HEK293 (cell line): Measurements from ENCODE around the gene ACOT12.

Experiments
- CTCF ChIA-PET: fragments of 350-600 bp; formaldehyde crosslinking; extraction: SDS; loops from one replicate; lab custom pipeline; 2021; ENCODE audit warnings: antibody characterized with exemption; lab: Yijun Ruan, JAX
- POLR2A ChIA-PET: fragments of 300-600 bp; formaldehyde crosslinking; extraction: SDS; loops from one replicate; lab custom pipeline; 2020; ENCODE audit warnings: antibody characterized with exemption, inconsistent platforms; lab: Yijun Ruan, JAX
- H3K27ac ChIP-seq: fragments of 200-500 bp; sonication (Bioruptor generic); 2 replicates; pipeline ENCODE4 v1.5.1; 2014; ENCODE audit warnings: low read depth, low read length, control low read depth, inconsistent platforms; ENCODE audit errors: extremely low read depth
- H3K36me3 ChIP-seq, 2 experiments: fragments of 200-500 bp in 1 of 2; sonication (Bioruptor generic) in 1 of 2; 1 replicate in 1 of 2; 2 replicates in 1 of 2; pipeline ENCODE4 v1.5.1; 2014 to 2017; ENCODE audit warnings: inconsistent platforms in 2 of 2, low read length in 2 of 2; ENCODE audit not compliant: control insufficient read depth in 2 of 2, insufficient read depth in 1 of 2
- H3K4me1 ChIP-seq: fragments of 200-500 bp; sonication (Bioruptor generic); 2 replicates; pipeline ENCODE4 v1.5.1; 2014; ENCODE audit warnings: mild to moderate bottlenecking, low read length, inconsistent platforms; ENCODE audit not compliant: control insufficient read depth, insufficient read depth
- H3K4me3 ChIP-seq: 2 replicates; pipeline ENCODE4 v1.5.1; 2011; ENCODE audit warnings: low read depth, mild to moderate bottlenecking, control low read depth, low read length, moderate library complexity
- H3K9me3 ChIP-seq: fragments of 200-500 bp; sonication (Bioruptor generic); 2 replicates; pipeline ENCODE4 v1.5.1; 2014; ENCODE audit warnings: low read depth, low read length, inconsistent platforms; ENCODE audit not compliant: control insufficient read depth, insufficient read depth
- KLF16 ChIP-seq: fragments of 450-650 bp; formaldehyde crosslinking; IDR thresholded peaks from 2 replicates; pipeline ENCODE4 v1.5.1; 2017; ENCODE audit warnings: missing biosample characterization, missing genetic modification characterization
- MYNN ChIP-seq: fragments of 450-650 bp; formaldehyde crosslinking; IDR thresholded peaks from 2 replicates; pipeline ENCODE4 v1.5.1; 2016; ENCODE audit warnings: missing biosample characterization, missing genetic modification characterization, borderline replicate concordance
- SP2 ChIP-seq: fragments of 450-650 bp; formaldehyde crosslinking; IDR thresholded peaks from 2 replicates; pipeline ENCODE4 v1.5.1; 2016; ENCODE audit warnings: missing biosample characterization, missing genetic modification characterization
- ZBTB8A ChIP-seq: fragments of 450-650 bp; formaldehyde crosslinking; IDR thresholded peaks from 2 replicates; pipeline ENCODE4 v1.5.1; 2016; ENCODE audit warnings: missing biosample characterization, missing genetic modification characterization
- ZFP3 ChIP-seq: fragments of 450-650 bp; formaldehyde crosslinking; IDR thresholded peaks from 2 replicates; pipeline ENCODE4 v1.5.1; 2016; ENCODE audit warnings: low read depth, missing biosample characterization, missing genetic modification characterization
- ZNF341 ChIP-seq: fragments of 450-650 bp; formaldehyde crosslinking; IDR thresholded peaks from 2 replicates; pipeline ENCODE4; 2016; ENCODE audit warnings: low read depth, missing biosample characterization, missing genetic modification characterization
- ZNF670 ChIP-seq: fragments of 450-650 bp; formaldehyde crosslinking; IDR thresholded peaks from 2 replicates; pipeline ENCODE4 v1.5.1; 2016; ENCODE audit warnings: missing biosample characterization, missing genetic modification characterization, low read depth
- ZNF76 ChIP-seq: fragments of 450-650 bp; formaldehyde crosslinking; IDR thresholded peaks from 2 replicates; pipeline ENCODE4; 2016; ENCODE audit warnings: low read depth, missing biosample characterization, missing genetic modification characterization, borderline replicate concordance
- TF ChIP-seq, protein P1 (sequence below): fragments of 450-650 bp; formaldehyde crosslinking; IDR thresholded peaks from 2 replicates; pipeline ENCODE4 v1.5.1; 2016; ENCODE audit warnings: missing biosample characterization, missing genetic modification characterization
- TF ChIP-seq, protein P2 (sequence below): fragments of 450-650 bp; formaldehyde crosslinking; IDR thresholded peaks from 2 replicates; pipeline ENCODE4 v1.5.1; 2017; ENCODE audit warnings: missing biosample characterization, missing genetic modification characterization
- TF ChIP-seq, protein P3 (sequence below): fragments of 450-650 bp; formaldehyde crosslinking; IDR thresholded peaks from 2 replicates; pipeline ENCODE4 v1.5.1; 2017; ENCODE audit warnings: missing biosample characterization, missing genetic modification characterization
- TF ChIP-seq, protein P4 (sequence below): fragments of 450-650 bp; formaldehyde crosslinking; IDR thresholded peaks from 2 replicates; pipeline ENCODE4 v1.5.1; 2016; ENCODE audit warnings: missing biosample characterization, missing genetic modification characterization
- TF ChIP-seq, protein P5 (sequence below): fragments of 450-650 bp; formaldehyde crosslinking; IDR thresholded peaks from 2 replicates; pipeline ENCODE4 v1.5.1; 2017; ENCODE audit warnings: missing biosample characterization, missing genetic modification characterization
- TF ChIP-seq, protein P6 (sequence below): fragments of 450-650 bp; formaldehyde crosslinking; IDR thresholded peaks from 2 replicates; pipeline ENCODE4 v1.5.1; 2017; ENCODE audit warnings: missing biosample characterization, missing genetic modification characterization

The ACOT12 gene

DNA sequence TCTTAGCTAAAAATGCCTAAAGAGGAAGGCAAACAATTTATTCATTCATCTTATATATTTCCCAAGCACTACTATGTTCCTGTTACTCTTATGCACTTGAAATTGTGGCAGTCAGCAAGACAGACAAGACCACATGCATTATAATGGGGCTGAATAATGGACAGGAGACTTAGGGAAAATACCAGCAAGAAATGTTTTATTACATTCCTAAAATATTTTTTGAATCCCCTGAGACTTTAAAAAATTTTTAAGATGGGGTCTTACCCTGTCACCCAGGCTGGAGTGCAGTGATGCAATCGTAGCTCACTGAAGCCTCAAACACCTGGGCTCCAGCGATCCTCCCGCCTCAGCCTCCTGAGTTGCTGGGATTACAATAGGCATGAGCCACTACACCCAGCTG is 79.4 kb downstream of the ACOT12 start (continued):
- TF ChIP-seq, protein P1, sequence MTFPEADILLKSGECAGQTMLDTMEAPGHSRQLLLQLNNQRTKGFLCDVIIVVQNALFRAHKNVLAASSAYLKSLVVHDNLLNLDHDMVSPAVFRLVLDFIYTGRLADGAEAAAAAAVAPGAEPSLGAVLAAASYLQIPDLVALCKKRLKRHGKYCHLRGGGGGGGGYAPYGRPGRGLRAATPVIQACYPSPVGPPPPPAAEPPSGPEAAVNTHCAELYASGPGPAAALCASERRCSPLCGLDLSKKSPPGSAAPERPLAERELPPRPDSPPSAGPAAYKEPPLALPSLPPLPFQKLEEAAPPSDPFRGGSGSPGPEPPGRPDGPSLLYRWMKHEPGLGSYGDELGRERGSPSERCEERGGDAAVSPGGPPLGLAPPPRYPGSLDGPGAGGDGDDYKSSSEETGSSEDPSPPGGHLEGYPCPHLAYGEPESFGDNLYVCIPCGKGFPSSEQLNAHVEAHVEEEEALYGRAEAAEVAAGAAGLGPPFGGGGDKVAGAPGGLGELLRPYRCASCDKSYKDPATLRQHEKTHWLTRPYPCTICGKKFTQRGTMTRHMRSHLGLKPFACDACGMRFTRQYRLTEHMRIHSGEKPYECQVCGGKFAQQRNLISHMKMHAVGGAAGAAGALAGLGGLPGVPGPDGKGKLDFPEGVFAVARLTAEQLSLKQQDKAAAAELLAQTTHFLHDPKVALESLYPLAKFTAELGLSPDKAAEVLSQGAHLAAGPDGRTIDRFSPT, result no peak
- TF ChIP-seq, protein P2, sequence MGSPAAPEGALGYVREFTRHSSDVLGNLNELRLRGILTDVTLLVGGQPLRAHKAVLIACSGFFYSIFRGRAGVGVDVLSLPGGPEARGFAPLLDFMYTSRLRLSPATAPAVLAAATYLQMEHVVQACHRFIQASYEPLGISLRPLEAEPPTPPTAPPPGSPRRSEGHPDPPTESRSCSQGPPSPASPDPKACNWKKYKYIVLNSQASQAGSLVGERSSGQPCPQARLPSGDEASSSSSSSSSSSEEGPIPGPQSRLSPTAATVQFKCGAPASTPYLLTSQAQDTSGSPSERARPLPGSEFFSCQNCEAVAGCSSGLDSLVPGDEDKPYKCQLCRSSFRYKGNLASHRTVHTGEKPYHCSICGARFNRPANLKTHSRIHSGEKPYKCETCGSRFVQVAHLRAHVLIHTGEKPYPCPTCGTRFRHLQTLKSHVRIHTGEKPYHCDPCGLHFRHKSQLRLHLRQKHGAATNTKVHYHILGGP (tag by site-specific recombination), result no peak
- TF ChIP-seq KLF16 (tag by site-specific recombination), result no peak
- TF ChIP-seq, protein P3, sequence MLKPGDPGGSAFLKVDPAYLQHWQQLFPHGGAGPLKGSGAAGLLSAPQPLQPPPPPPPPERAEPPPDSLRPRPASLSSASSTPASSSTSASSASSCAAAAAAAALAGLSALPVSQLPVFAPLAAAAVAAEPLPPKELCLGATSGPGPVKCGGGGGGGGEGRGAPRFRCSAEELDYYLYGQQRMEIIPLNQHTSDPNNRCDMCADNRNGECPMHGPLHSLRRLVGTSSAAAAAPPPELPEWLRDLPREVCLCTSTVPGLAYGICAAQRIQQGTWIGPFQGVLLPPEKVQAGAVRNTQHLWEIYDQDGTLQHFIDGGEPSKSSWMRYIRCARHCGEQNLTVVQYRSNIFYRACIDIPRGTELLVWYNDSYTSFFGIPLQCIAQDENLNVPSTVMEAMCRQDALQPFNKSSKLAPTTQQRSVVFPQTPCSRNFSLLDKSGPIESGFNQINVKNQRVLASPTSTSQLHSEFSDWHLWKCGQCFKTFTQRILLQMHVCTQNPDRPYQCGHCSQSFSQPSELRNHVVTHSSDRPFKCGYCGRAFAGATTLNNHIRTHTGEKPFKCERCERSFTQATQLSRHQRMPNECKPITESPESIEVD (tag by site-specific recombination), result no peak

DNA sequence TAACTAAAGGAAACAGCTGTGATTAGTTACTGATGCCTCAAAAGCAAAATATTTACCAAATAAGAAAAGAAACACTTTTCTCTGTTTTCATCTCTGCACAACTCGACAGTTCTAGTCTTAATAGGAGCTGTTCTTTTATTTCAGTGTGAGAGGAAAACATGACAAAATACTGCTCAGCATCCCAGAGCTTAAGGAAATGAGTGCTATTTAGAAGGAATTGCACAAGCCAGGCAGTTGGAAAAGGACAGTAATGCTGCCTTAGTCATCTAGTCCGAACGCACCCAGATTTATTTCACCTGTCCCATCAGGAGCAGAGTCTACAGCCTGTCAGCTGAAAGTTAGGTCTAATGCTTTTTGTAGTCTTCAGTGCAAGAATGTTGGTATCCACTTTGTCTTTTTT is 80.2 kb downstream of the ACOT12 start:
- H3K9me3 ChIP-seq, result no peaks in the 10 kb centered on the region
- no peak for TF ChIP-seq ZNF341 (tag by site-specific recombination)
- no peak for TF ChIP-seq ZBTB8A (tag by site-specific recombination)
- TF ChIP-seq SP2 (tag by site-specific recombination), result no peak
- TF ChIP-seq, protein P4, sequence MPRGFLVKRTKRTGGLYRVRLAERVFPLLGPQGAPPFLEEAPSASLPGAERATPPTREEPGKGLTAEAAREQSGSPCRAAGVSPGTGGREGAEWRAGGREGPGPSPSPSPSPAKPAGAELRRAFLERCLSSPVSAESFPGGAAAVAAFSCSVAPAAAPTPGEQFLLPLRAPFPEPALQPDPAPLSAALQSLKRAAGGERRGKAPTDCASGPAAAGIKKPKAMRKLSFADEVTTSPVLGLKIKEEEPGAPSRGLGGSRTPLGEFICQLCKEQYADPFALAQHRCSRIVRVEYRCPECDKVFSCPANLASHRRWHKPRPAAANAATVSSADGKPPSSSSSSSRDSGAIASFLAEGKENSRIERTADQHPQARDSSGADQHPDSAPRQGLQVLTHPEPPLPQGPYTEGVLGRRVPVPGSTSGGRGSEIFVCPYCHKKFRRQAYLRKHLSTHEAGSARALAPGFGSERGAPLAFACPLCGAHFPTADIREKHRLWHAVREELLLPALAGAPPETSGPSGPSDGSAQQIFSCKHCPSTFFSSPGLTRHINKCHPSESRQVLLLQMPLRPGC, result no peak
- TF ChIP-seq, protein P5, sequence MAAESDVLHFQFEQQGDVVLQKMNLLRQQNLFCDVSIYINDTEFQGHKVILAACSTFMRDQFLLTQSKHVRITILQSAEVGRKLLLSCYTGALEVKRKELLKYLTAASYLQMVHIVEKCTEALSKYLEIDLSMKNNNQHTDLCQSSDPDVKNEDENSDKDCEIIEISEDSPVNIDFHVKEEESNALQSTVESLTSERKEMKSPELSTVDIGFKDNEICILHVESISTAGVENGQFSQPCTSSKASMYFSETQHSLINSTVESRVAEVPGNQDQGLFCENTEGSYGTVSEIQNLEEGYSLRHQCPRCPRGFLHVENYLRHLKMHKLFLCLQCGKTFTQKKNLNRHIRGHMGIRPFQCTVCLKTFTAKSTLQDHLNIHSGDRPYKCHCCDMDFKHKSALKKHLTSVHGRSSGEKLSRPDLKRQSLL, result no peak
- no peak for TF ChIP-seq ZNF76 (tag by site-specific recombination)
- no peak for TF ChIP-seq ZNF670 (tag by site-specific recombination)
- no peak for TF ChIP-seq MYNN (tag by site-specific recombination)
- TF ChIP-seq, protein P1, result no peak
- TF ChIP-seq, protein P6, sequence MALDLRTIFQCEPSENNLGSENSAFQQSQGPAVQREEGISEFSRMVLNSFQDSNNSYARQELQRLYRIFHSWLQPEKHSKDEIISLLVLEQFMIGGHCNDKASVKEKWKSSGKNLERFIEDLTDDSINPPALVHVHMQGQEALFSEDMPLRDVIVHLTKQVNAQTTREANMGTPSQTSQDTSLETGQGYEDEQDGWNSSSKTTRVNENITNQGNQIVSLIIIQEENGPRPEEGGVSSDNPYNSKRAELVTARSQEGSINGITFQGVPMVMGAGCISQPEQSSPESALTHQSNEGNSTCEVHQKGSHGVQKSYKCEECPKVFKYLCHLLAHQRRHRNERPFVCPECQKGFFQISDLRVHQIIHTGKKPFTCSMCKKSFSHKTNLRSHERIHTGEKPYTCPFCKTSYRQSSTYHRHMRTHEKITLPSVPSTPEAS (tag by site-specific recombination), result no peak
- TF ChIP-seq ZFP3, result no peak
- TF ChIP-seq, all 188 proteins: peak for 0
- H3K27ac ChIP-seq, result no peak overlapping the region
- H3K4me1 ChIP-seq, result no peaks in the 10 kb centered on the region
- no peak overlapping the region for H3K4me3 ChIP-seq
- POLR2A ChIA-PET, result no interaction called here
- CTCF ChIA-PET, result interaction anchor here (0.6 kb wide), 1 partner anchor 28 kb away, joined by 3 read pairs; no protein-coding TSS in a partner anchor
- H3K36me3 ChIP-seq, result peaks cover 19 to 48% of the 10 kb centered on the region in 2 experiments; a peak in 2 of 3 replicates
